Peyer's patch (tissue), 4 donors: Measurements from ENCODE around the gene EHD2.

Experiments used
- POLR2A ChIP-seq, 2 donors: fragments of 450-650 bp; IDR thresholded peaks; one replicate each; pipeline ENCODE4 v1.5.1; 2017; ENCODE audit warnings: antibody characterized with exemption in 2 of 2, mild to moderate bottlenecking in 2 of 2, moderate library complexity in 2 of 2
- TF ChIP-seq, protein P1 (sequence below), 6 experiments: fragments of 450-650 bp in 4 of 6; fragments of 200-600 bp in 2 of 6; sonication (generic) in 1 of 6; IDR thresholded peaks; one replicate each; pipeline ENCODE4 v1.5.1; 2017 to 2019; ENCODE audit warnings: antibody characterized with exemption in 6 of 6, mild to moderate bottlenecking in 3 of 6, moderate library complexity in 1 of 6

DNA sequence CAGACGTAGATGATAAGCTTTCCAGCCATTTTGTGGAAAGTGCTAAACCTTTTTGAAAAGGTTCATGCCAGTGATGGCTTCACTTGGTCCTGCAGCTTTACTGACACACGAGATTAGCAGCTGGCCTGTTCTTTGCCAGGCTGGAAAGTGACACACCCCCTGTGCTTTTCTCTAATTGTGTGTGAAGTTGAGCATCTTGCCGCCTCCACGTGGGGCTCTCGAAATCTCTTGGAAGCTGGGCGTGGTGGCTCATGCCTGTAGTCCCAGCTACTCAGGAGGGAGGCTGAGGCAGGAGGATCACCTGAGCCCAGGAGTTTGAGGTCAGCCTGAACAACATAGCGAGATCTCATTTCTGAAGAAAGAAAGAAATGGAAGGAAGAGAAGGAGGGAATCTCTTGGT, 25.3 kb upstream of the EHD2 start:
- TF ChIP-seq, protein P1, sequence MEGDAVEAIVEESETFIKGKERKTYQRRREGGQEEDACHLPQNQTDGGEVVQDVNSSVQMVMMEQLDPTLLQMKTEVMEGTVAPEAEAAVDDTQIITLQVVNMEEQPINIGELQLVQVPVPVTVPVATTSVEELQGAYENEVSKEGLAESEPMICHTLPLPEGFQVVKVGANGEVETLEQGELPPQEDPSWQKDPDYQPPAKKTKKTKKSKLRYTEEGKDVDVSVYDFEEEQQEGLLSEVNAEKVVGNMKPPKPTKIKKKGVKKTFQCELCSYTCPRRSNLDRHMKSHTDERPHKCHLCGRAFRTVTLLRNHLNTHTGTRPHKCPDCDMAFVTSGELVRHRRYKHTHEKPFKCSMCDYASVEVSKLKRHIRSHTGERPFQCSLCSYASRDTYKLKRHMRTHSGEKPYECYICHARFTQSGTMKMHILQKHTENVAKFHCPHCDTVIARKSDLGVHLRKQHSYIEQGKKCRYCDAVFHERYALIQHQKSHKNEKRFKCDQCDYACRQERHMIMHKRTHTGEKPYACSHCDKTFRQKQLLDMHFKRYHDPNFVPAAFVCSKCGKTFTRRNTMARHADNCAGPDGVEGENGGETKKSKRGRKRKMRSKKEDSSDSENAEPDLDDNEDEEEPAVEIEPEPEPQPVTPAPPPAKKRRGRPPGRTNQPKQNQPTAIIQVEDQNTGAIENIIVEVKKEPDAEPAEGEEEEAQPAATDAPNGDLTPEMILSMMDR (IDR thresholded peaks at IDR 0.05): no peak
- TF ChIP-seq POLR2A (IDR thresholded peaks at IDR 0.05): no peak
